HL-60/S4 treated with phorbol 12-myristate 13-acetate at 8.2 ng/mL for 4 days and 3 days (cell line): Measurements from ENCODE around the gene NELFA.
"Not testable (repeated sequence)": the region's sequence is repeated elsewhere in the genome, so short reads cannot be mapped to it uniquely, and the experiment has no call there.

Experiments
- in situ Hi-C: fragments of 300-500 bp; cut with MboI; formaldehyde crosslinking; loops from 2 replicates; pipeline ENCODE4 v1.15.0; 2022; ENCODE audit warnings: low sequenced_read_pairs

The NELFA gene

DNA sequence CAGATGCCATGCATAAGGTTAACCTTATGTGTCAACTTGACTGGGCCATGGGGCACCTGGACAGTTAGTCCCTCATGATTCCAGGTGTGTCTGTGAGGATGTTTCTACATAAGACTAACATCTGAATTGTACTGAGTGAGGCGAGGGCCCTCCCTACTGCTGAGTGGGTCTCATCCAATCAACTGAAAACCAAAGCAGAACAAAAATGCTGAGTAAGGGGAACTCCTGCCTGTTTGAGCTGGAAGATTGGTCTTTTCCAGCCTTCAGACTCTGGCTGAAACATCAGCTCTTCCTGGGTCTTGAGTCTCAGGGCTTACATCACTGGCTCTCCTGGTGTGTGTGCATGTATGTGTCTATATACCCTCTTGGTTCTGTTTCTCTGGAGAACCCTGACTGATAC lies 13.8 kb downstream of the NELFA start:
- in situ Hi-C loops, result no loop called here

- in situ Hi-C loops, result not testable (repeated sequence)
Observed at GRCh38 chr4:1993718-1994516, 14.9 kb downstream of the NELFA start.

GRCh38 chr4:1993169-1993516 lies 15.6 kb downstream of the NELFA start:
- in situ Hi-C loops, result no loop called here

DNA sequence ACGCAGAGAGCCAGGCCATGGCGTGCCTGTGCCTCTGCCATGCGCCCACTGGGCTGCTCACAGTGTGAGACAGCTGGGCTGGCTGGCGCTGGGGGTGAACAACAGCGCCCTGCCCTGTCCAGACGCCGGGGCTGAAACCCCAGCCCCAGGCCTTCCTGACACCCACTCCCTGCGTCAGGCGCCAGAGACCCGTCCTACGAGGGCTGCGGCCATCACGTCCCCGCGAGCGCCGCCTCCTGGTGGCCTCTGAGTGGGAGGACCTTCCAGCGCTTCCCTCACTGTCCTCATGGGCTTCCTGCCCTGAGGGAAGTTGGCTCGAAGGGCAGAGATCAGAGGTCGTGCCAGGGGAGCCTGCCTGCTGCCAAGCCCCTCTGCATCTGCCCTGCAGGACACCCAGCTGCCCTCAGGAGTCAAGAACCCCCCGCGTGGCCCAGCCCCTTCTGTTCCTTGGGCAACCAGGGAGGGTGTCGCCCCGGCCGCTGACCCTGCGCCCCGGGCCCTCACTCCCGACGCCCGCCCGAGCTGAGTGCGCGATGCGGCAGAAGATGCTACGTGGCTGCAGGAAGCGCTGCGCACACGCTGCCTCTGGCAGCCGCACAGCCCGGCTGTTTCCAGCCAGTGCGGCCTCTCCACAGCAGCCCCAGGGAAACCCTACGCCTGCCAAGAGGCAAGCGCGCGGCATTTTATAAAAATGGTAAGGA lies 16.2 kb downstream of the NELFA start:
- in situ Hi-C loops, result no loop called here

- in situ Hi-C loops, result no loop called here
Observed at GRCh38 chr4:1991596-1992434, 17.0 kb downstream of the NELFA start.

DNA sequence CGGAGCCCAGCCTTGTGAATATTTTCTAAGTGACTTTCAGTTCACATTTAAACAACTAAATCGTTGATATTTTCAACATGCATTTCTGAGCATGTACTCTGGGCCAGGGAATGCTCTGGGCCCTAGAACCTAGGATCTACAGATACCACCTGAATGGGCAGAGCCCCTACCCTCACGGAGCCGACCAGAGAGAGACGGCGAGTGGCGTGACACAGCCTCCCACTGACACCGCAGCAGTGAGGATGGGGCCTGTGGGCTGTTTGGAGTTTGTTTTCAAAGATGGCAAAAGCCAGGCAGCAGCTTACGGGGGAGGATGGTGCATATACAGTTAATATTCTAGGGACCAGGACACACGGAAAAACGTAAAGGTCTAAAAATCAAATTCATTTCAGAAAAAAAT lies 17.7 kb downstream of the NELFA start:
- in situ Hi-C loops, result no loop called here

- in situ Hi-C loops, result no loop called here
Observed at GRCh38 chr4:1990676-1991075, 18.1 kb downstream of the NELFA start.

GRCh38 chr4:1990348-1990645 lies 18.5 kb downstream of the NELFA start:
- in situ Hi-C loops, result no loop called here

DNA sequence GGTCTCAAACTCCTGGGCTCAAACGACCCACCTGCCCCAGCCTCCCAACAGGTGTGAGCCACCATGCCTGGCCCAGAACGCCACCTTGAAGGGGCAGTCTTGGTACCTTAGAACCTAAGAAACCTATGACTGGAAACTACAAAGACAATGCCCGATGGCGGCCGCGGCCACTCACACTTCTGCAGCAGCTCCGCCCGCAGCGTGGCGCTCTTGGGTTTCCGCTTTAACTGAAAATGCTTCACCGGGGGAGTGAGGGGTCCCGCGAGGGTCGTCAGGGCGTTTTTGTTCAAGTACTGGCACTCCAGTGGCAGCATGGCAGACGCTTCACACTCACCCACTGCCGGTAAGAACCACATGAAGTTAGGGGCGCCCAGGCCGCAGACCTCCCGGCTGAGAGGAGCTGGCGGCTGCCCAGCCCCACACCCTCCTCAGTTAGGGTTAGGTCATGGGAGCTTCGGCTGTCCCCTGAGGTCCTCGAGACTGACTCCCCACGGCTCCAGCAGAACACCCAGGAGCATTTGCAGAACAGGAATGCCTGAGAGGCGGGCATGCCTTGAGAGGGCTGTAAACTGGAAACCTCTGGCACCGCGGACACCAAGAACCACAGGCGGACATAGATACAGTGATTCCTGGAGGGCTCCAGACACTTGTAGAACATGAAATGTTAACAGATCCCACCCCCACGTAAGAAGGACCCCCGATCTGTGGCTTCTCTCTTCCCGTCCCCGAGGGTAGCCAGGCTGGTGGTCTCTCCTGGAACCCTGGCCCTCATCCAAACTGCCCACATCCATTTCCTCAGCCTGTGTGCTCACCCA lies 19.0 kb downstream of the NELFA start:
- in situ Hi-C loops, result no loop called here

GRCh38 chr4:1988327-1988724 lies 20.4 kb downstream of the NELFA start:
- in situ Hi-C loops, result no loop called here

GRCh38 chr4:1987721-1988326 lies 20.9 kb downstream of the NELFA start:
- in situ Hi-C loops, result no loop called here

DNA sequence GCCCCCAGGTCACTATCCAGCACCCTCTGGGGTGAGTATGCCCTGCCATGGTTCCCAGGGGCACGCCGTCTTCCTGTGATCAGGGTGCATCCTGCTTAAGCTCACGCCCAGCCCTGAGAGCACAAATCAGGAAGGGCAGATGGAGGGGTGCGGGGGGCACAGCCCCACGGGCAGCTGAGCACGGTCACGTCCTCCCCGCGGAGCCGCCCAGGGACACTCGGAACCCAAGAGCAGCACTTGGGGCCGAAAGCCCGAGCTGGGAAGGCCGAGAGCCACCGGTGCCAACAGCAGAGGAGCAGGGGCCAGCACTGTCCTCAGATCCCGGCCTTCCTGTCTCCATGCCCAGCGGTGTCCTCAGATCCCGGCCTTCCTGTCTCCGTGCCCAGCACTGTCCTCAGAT lies 21.5 kb downstream of the NELFA start:
- in situ Hi-C loops, result no loop called here

GRCh38 chr4:1986578-1987210 lies 22.1 kb downstream of the NELFA start:
- in situ Hi-C loops, result no loop called here

DNA sequence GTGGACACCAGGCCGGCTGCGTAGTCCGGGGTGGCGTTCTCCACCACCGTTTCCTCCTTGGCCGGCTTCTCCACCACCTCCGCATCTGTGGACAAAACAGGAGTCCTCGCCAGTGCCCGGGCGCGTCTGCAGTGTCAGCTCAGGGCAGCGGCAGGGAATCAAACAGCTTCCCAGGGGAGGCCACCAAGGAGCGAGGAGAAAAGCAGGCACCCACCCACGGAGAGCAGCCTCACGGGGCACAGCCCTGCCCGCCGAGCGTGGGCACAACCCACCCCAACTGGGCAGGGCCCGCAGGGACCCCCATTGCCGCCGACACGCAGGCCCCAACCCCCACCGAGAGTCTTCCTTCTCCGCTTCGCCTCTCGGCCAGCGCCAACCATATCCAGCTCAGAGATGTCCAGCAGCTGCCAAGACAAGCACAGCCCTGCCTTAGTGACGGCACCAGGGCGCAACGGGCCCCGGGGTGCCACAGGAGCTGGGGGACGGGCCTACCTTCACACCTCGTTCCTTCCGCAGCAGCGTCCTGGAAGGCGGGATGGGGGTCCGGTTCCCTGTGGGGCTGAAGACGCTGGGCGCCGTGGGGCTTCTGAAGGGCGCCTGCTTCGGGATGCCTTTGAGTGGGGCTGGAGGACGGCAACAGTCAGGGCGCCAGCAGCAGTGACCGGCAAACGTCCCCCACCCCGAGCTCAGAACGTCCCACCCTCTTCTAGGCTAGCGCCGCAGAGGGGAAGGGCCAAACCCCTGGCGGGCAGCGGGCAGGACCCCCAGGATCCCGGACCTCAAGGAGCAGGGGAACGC lies 22.8 kb downstream of the NELFA start:
- in situ Hi-C loops, result no loop called here

DNA sequence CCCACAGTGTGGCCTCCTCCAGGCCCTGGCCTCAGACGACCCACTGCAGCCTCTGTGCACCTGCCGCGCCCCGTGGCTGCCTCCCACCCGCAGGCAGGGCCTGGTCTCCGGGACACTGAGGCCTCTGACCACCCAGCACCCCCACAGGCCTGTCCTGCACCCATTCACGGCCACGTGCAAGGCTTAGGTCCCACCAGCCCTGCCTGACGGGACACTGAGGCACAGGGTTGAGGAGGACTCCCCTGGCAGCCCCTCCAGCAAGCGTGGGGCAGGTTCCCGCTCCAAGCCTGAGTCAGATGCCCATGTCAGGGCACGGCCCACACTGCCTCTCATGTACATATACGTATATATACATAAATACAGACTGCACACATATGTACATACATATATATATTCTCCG lies 23.5 kb downstream of the NELFA start:
- in situ Hi-C loops, result no loop called here

GRCh38 chr4:1984406-1985191 lies 24.2 kb downstream of the NELFA start:
- in situ Hi-C loops, result no loop called here

GRCh38 chr4:1983846-1984405 lies 24.8 kb downstream of the NELFA start:
- in situ Hi-C loops, result no loop called here
